ENCODE measurements around the gene NSUN7.

GRCh38 chr4:40850496-40850895 is 100.7 kb downstream of the NSUN7 start:
- no peak for TF ChIP-seq CTCF (IDR thresholded peaks at IDR 0.05; ENCODE audit: low read depth, low read length, poor library complexity, severe bottlenecking)
- TF ChIP-seq EZH2phosphoT487 (IDR thresholded peaks at IDR 0.05; ENCODE audit: borderline replicate concordance, low read length), result no peak
